ENCODE results near the gene INSR.

INSR gene

DNA sequence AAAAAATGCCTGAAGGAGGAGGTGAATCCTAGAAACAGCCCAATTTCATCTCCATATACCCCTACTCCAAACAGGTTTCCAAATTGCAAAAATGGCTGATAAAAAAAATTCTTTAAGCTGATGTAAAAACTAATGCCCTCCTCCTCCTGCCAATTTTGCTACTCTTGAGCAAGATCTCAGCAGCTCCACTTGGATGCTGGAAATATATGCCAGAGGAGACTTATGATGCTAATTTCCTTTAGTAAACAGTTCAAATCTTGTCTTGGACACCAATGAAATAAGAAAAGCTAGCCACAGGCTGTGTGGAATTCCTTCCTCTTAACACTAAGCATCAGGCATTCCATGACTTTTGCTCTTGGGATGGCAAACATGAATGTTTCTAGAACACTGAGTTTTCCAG lies 67.5 kb downstream of the INSR start:
- H3K9me3 ChIP-seq (ENCODE audit: severe bottlenecking) = no peaks in the 10 kb centered on the region

GRCh38 chr19:7225741-7226140 lies 68.5 kb downstream of the INSR start:
- H3K27ac ChIP-seq (ENCODE audit: poor library complexity, severe bottlenecking) = no peak overlapping the region
- DNase-seq (ENCODE audit: low spot score) (no peak), ATAC-seq (ENCODE audit: low read depth) (no peak)
- no peaks in the 10 kb centered on the region for H3K9me3 ChIP-seq (ENCODE audit: severe bottlenecking)
- H3K27me3 ChIP-seq (ENCODE audit: insufficient read depth, poor library complexity, severe bottlenecking) = no peaks in the 10 kb centered on the region
- no peak overlapping the region for H3K4me3 ChIP-seq (ENCODE audit: severe bottlenecking)
- H3K36me3 ChIP-seq (ENCODE audit: low read depth) = no peaks in the 10 kb centered on the region
- no peaks in the 10 kb centered on the region for H3K4me1 ChIP-seq (ENCODE audit: insufficient read depth, poor library complexity, severe bottlenecking)
- TF ChIP-seq, protein P1, sequence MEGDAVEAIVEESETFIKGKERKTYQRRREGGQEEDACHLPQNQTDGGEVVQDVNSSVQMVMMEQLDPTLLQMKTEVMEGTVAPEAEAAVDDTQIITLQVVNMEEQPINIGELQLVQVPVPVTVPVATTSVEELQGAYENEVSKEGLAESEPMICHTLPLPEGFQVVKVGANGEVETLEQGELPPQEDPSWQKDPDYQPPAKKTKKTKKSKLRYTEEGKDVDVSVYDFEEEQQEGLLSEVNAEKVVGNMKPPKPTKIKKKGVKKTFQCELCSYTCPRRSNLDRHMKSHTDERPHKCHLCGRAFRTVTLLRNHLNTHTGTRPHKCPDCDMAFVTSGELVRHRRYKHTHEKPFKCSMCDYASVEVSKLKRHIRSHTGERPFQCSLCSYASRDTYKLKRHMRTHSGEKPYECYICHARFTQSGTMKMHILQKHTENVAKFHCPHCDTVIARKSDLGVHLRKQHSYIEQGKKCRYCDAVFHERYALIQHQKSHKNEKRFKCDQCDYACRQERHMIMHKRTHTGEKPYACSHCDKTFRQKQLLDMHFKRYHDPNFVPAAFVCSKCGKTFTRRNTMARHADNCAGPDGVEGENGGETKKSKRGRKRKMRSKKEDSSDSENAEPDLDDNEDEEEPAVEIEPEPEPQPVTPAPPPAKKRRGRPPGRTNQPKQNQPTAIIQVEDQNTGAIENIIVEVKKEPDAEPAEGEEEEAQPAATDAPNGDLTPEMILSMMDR (IDR thresholded peaks at IDR 0.05; ENCODE audit: poor library complexity, severe bottlenecking) = no peak

More for the DNA sequence above, 67.5 kb downstream of the INSR start:
- Histone ChIP-seq H3K27me3 (ENCODE audit: insufficient read depth, poor library complexity, severe bottlenecking) (no peaks in the 10 kb centered on the region), H3K4me3 (ENCODE audit: severe bottlenecking) (no peak overlapping the region), H3K4me1 (ENCODE audit: insufficient read depth, poor library complexity, severe bottlenecking) (no peaks in the 10 kb centered on the region), H3K27ac (ENCODE audit: poor library complexity, severe bottlenecking) (no peak overlapping the region), H3K36me3 (ENCODE audit: low read depth) (no peaks in the 10 kb centered on the region)
- no peak for ATAC-seq (ENCODE audit: low read depth)
- TF ChIP-seq, protein P1 (IDR thresholded peaks at IDR 0.05; ENCODE audit: poor library complexity, severe bottlenecking) = no peak
- DNase-seq (ENCODE audit: low spot score) = no peak

DNA sequence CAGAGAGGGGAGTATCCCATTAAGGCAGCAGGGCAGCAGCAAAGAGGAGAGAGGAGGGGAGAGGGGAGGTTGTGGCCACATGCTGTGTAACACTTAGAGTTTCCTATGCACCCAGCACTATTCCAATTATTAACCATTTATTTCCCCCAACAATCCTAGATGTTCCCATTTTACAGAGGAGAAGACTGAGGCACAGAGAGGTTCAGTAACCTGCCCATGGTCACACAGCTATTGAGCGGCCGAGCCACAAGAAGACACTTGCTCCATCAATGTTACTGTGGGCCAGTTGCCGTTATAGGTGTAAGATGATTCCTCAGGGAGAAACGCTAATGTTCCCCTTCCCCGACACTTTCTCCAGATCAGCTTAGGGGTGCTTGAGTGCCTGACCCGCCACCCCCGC lies 69.2 kb downstream of the INSR start:
- DNase-seq (ENCODE audit: low spot score) (no peak), ATAC-seq (ENCODE audit: low read depth) (no peak)
- H3K36me3 ChIP-seq (ENCODE audit: low read depth) = no peaks in the 10 kb centered on the region
- TF ChIP-seq, protein P1 (IDR thresholded peaks at IDR 0.05; ENCODE audit: poor library complexity, severe bottlenecking) = no peak
- H3K4me3 ChIP-seq (ENCODE audit: severe bottlenecking) = no peak overlapping the region
- no peaks in the 10 kb centered on the region for H3K9me3 ChIP-seq (ENCODE audit: severe bottlenecking)
- no peak overlapping the region for H3K27ac ChIP-seq (ENCODE audit: poor library complexity, severe bottlenecking)
- no peaks in the 10 kb centered on the region for H3K4me1 ChIP-seq (ENCODE audit: insufficient read depth, poor library complexity, severe bottlenecking)
- no peaks in the 10 kb centered on the region for H3K27me3 ChIP-seq (ENCODE audit: insufficient read depth, poor library complexity, severe bottlenecking)

DNA sequence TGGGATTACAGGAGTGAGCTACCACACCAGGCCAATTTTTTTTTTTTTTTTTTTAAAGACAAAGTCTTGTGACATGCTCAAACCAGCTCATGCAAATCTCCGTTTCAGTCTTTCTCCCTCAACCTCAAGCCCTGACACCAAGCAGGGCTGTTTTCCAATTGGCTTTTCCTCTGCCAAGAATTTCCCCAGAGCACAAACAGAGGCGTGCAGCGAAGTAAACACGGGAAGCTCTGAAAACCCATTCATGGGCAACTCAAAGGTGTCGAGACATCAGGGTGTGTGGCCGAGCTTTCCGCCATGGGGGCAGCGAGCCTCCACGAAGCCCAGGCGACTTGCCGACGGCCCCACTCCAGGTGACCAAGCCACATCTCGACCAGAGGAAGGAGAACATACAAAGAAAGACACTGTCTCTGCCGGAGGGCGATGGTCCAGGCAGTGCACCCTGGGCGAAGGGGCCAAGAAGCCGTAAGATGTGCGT lies 70.0 kb downstream of the INSR start:
- H3K4me3 ChIP-seq (ENCODE audit: severe bottlenecking) = no peak overlapping the region

DNA sequence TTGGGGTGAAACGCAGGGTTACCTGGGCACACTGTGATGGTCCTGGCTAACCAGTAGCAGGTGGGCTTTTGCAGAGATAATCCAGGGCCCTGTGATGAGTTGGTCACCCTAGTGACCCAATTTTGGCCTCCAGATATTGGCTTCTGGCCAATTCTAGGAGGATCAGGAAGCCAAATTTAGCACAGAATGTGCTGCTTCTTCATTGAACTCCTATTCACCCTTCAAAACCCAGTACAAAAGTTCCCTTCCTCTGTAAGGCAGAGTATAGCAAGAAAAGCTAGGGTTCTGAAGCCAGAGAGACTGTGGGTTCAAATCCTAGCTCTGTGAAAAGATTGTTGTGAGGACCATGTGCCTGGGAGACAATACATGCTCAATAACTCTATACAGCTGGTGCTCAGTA lies 70.8 kb downstream of the INSR start:
- TF ChIP-seq, protein P1 (IDR thresholded peaks at IDR 0.05; ENCODE audit: poor library complexity, severe bottlenecking) = no peak
- Histone ChIP-seq H3K4me3 (ENCODE audit: severe bottlenecking) (no peak overlapping the region), H3K27me3 (ENCODE audit: insufficient read depth, poor library complexity, severe bottlenecking) (no peaks in the 10 kb centered on the region), H3K36me3 (ENCODE audit: low read depth) (no peaks in the 10 kb centered on the region), H3K9me3 (ENCODE audit: severe bottlenecking) (no peaks in the 10 kb centered on the region), H3K4me1 (ENCODE audit: insufficient read depth, poor library complexity, severe bottlenecking) (no peaks in the 10 kb centered on the region), H3K27ac (ENCODE audit: poor library complexity, severe bottlenecking) (no peak overlapping the region)
- DNase-seq (ENCODE audit: low spot score) = no peak
- no peak for ATAC-seq (ENCODE audit: low read depth)

More for the DNA sequence above, 70.0 kb downstream of the INSR start:
- TF ChIP-seq, protein P1 (IDR thresholded peaks at IDR 0.05; ENCODE audit: poor library complexity, severe bottlenecking) = no peak
- Histone ChIP-seq H3K4me1 (ENCODE audit: insufficient read depth, poor library complexity, severe bottlenecking) (no peaks in the 10 kb centered on the region), H3K27me3 (ENCODE audit: insufficient read depth, poor library complexity, severe bottlenecking) (no peaks in the 10 kb centered on the region), H3K9me3 (ENCODE audit: severe bottlenecking) (no peaks in the 10 kb centered on the region), H3K36me3 (ENCODE audit: low read depth) (no peaks in the 10 kb centered on the region), H3K27ac (ENCODE audit: poor library complexity, severe bottlenecking) (no peak overlapping the region)
- ATAC-seq (ENCODE audit: low read depth) (no peak), DNase-seq (ENCODE audit: low spot score) (no peak)
